ENCODE measurements around the gene SCYGR5.

GRCh38 chr2:227671170-227671905 lies 4.7 kb downstream of the SCYGR5 start:
- TF ChIP-seq POLR2A (IDR thresholded peaks at IDR 0.05) (no peak), CTCF (IDR thresholded peaks at IDR 0.05) (no peak), POLR2AphosphoS5 (IDR thresholded peaks at IDR 0.05) (no peak), EP300 (IDR thresholded peaks at IDR 0.05) (no peak)

Measured in suprapubic skin (tissue), 4 donors.